M059J (cell line): Measurements from ENCODE around the gene DNAJC5. TPM values are rescaled to one million over a fixed set of nuclear protein-coding genes. Genes with fewer than 3 reads are reported as not detected.
"Not testable (repeated sequence)": the region's sequence is repeated elsewhere in the genome, so short reads cannot be mapped to it uniquely, and the experiment has no call there.

Experiments
- DNase-seq: peaks from one replicate; pipeline ENCODE4 v3.0.0-alpha.2; 2012; ENCODE audit warnings: low read depth
- total RNA-seq: library from RNA; depleted of rRNA; stranded (reverse); fragments of >200 nt; shearing (Covaris generic); gene quantifications from 2 replicates; pipeline ENCODE4 v1.2.3, GENCODE V29; 2014

DNAJC5 gene
- total RNA-seq, 1 experiment from 2014 or later = 68.7 TPM

DNA sequence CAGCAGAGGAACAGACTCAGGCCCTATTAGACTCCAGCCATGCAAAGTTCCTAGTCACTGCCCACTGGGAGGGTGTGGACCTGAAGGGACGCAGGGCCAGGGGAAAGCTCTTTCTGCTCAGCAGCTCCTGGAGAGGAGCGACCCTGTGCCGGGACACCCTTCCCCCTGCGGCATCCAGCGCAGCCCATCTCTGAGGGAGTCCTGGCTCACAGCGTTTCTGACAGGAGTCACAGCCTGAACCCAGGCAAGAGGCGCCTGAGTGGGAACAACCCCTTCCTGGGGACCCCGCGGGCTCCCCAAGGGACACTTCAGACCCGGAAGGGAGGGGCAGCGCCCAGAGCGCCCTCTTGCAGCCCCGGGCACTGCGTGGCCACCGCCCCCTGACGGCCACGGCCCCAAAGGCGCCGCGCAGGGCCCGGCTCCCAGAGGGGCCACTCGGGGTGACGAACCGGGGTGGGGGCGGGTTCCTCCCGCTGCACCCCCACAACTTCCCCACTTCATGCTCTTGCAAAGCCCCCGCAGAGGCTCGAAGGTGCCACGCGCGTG is 60.4 kb downstream of the DNAJC5 start:
- peak; percentile 50 for DNase-seq

DNA sequence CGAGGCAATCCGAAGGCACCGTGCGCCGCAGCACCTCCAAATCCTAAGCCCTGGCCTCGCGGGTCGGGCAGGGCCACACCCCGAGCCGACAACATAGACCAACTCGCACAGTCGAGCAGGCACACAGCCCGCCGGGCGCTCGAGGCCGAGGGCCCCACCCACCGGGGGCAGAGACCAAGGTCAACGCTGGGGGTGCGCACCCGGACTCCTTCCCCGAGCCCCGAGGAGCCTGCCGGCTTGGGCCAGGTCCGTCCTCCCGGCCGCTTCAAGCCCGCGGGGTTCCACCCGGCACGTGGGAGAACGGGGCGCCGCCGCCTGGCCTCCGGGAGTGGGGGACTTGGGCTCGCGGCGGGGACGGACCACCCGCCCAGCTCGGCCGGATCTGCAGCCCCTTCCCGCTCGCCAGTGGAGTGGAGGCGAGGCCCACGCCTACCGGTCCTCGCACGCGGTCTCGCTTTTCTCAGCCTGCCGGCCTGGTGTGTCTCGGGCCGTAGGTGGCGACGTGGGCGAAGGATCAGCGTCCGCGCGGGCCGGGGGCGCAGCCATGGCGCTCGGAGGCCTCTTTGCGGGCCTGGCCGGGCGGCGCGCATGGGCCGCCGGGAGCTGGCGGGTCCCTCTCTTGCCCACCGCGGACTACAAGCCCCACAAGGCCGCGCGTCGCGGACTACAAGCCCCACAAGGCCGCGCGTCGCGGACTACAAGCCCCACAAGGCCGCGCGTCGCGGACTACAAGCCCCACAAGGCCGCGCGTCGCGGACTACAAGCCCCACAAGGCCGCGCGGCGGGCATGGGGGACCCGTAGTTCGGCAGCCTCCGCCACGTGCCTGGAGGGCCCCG is 61.1 kb downstream of the DNAJC5 start, which contains the start of gene UCKL1:
TSS of gene UCKL1 (minus strand) at position 590 of the 837 bp plus-strand sequence. CDS start at position 546, 44 bp downstream.
- peak; percentile 89 for DNase-seq

DNA sequence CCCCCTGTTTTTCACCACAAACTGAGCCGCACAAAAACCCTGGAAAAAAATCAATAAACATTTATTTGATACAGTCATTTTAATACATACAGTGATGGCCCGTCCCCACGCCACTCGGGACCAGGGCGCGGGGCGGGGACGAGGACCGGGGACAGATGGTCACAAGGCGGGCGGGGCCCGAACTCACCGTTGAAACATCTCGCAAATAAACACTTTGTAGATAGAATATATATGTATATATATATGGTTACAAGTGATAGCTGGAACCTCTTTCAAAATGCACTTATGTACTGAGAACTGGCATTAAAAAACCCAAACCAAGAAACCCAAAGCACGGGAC is 61.7 kb downstream of the DNAJC5 start:
- DNase-seq = no peak

DNA sequence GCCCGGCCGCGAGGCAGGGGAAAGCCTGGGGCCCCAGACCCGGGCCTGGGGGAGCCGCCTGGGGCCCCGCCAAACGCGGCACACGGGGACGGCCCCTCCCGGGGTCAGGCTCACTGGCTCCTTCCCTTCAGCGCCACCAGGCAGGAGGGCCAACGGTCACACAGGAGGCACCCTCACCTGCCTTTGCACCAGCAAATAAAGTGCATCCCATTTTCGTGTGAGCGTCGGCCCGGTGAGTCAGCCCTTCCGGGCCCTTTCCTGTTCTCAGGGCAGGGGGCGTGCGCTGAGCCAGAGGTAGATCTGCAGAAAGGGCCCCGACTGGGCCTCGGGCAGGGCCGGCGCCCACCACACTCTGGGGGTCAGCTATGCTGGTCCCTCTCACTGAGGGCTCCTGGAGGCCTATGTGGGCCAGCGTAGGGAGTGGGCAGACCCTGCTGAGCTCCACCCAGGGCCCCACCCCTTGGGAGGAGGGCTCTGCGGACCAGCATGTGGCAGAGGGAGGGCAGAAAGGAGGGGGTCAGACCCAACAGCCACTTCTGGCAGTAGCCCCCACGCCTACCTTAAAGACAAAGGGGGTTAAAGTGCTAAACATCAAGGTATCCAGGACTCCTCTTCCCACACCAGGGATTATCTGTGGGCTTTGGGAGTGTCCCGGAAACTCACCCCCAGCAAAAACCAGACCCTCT is 62.2 kb downstream of the DNAJC5 start:
- DNase-seq = peak; percentile 73

DNA sequence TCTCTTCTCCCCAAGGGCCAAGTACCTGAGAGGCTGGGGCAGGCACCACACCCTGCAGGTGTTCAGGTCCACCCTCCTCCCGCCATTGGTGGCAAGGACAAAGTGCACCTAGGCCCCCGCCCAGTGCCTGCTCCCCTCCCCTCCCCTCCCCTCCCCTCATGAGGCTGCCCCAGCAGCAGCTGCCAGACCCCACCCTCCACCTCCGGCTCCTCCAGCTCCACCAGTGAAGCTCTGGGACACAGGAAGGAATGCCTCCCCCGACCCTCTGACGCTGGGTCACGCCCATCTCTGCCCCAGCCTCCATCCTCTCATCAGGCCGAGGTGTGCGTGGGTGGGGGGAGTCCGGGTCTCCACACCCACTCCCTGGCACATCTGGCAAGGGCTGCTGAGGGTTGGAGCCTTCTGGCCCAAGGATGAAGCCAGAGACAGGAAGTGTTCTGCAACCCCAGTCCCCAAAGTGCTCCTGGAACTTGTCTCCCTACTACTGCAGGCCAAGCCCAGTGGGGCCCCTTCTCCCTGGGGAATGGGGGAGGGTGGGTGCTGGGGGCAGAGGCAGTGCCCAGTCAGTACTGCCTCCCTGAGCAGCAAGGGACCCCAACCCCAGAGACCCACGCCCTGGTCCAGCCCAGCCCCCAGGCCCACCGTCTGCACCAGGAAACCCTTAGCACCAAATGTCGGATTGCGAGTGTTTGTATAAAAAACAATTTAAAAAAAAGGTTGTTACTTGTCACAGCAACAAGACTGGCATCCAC is 62.9 kb downstream of the DNAJC5 start:
- DNase-seq = no peak

DNA sequence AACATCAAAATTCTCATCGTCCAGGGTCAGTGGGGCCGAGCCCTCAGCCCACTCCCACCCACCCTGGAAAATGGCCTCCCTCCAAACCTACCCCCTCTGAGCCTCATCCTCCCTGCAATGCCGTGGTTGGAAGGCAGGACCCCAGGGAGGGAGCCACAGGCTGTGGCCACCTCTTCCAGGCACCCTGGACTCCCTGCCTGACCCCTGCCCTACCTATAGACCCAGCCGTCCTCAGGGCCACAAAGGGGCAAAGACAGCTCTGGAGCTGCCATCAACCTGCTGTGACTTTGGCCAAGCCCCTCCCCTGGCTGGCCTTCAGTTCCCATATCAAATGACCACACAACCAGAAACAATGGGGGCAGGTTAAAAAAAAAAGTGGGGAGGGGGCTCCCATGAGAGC is 63.5 kb downstream of the DNAJC5 start:
- DNase-seq = no peak

DNA sequence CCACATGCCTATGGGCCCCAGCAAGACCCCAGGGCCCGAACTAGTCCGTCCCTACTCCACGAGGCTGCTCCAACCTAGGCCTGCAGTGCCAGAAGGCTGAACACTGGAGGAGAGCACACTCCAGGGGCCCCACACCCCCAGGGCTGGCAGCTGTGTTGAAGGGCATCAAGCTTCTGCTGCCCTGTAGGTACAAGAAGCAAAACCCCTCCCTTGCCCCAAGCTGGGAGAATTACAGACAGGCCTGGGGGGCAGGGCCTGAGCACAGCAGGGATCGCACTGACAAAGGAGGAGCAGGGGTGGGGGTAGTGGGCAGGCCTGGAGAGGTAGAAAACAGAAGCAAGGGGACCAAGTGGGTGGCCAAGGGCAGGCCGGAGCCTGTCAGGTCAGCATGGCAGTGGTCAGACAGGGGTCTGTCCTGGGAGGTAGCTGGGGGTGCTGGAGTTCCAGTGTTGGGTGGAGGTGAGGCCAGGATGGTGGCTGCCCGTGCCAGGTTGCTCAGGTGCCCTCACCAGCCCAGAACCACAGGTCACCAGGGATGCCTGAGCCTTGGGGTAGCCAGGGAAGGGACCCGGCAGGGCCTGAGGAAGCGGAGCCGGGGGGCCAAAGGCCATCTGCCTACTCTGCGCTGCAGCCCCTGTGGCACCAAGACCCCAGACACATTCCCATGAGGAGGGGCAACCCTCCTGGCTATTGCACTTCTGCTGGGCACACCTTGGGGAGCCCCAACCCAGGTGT is 64.2 kb downstream of the DNAJC5 start:
- no peak for DNase-seq

DNA sequence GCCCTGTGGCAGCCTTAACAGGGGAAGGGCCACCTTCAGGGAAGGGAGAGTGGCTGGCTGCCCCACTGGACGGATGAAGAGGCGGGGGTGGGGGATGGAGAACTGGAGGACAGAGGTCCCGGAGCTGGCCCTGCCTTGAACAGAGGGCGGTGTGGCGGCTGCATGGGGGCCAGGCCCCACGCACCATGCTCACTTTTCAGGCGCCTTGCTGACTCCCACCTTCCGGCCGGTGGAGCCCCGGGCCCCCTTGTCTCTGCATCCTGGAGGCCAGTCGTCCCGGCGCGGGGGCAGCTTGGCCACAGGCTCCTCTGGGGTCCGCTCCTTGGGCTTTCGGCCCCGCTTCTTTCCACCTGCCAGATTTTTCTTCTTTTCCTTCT is 64.8 kb downstream of the DNAJC5 start:
- DNase-seq = no peak

DNA sequence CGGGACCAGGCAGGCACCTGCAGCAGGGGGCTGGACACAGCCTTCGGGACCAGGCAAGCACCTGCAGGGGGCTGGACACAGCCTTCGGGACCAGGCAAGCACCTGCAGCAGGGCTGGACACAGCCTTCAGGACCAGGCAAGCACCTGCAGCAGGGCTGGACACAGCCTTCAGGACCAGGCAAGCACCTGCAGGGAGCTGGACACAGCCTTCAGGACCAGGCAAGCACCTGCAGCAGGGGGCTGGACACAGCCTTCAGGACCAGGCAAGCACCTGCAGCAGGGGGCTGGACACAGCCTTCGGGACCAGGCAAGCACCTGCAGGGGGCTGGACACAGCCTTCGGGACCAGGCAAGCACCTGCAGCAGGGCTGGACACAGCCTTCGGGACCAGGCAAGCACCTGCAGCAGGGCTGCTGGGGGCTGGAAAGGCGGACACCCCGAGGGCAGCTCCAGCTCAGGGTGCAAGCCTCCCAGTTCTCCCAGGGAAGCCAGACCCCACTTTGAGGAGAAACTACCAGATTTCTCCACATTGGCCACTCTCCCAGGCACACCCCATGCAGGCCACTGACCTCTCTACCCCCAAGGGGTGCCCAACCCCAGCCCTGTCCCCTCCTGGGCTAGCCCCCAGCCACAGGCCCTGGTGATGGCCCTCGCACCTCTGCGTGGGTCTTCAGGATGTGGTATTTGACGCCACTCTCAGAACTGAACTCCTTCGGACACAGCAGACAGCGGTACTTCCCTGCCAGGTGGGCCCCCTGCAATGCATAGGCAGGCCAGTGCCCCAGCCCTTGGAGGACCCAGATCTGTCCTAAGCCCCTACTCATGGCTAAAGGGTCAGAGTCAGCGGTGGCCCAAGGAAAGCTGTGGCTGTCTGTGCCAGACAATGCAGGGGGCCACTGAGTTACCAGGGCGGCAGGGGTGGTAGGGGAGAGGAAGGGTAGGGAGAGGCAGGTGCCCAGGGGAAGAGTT is 66.0 kb downstream of the DNAJC5 start:
- not testable (repeated sequence) for DNase-seq

DNA sequence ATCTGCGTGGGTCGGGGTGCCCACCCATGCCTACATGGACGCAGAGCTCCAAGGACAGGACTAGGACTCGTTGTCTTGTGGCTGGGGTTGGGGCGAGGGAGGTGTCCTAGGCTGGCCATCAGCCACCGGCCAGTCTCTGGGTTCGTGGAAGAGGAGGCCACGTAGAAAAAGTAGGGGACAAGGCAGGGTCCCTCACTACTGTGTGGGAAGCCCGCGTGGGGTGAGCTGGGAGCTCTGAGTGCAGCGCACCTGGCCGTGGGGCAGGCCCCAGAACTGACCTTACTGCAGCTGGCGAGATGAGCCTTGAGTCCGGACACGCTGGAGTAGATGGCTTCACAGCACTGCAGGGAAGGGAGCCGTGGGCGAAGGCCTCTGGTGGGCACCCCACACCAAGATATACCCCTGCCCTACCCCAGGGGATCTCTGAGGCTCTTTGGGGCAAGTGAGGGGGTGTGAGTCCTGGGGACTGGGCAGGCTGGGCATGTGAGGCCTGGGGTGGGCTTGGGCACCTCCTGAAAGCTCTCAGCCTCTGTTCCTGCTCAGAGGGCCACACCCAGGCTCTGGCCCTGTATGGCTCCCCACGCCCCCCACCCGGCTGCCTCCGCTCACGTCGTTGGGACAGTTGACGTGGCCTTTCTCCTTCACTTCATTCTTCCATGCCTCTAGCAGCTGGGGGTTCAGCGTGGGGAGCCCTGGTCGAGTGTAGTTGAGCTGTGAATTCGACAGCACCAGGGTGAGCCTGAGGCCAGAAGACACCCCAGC is 66.9 kb downstream of the DNAJC5 start:
- DNase-seq = no peak

DNA sequence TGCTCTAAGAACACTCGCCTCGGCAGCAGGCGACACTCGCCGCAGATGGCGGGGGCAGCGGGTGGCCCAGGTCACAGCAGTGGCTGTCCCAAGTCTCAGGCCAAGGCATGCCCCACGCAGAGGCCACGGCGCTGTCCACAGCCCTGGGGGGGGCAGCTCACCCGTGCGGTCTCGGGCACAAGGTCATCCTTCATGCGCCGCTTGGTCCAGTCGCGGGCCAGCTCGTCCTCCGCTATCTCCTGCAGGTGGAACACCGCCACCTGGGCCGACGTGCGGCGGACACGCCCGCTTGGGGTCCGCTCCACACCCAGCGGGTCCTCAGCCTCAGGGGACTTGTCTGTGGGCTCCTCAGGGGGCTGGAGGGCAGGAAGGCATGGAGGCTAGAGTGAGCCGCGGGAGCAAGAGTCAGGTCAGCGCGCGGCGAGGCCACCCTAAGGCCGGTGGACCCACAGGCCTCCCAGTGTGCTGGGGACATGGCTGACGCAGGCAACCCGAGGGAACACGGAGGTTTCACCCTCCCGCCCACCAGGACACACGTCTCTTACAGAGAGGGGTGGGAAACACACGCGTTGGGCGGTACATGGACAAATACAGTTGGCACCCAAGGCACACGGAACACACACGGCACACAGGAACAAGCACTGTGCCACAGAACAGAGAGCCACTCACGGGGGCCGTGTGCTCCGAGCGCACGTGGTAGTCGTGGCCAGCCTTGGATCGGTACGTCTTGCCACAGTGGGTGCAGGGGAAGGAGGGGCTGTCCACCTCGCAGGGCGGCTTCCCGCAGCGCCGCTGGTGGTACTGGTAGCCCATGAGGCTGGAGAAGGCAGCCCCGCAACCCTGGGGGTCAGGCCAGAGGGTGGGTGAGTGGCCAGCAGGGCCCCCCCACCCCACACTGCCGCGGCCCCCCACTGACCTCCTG is 67.8 kb downstream of the DNAJC5 start:
- no peak for DNase-seq

DNA sequence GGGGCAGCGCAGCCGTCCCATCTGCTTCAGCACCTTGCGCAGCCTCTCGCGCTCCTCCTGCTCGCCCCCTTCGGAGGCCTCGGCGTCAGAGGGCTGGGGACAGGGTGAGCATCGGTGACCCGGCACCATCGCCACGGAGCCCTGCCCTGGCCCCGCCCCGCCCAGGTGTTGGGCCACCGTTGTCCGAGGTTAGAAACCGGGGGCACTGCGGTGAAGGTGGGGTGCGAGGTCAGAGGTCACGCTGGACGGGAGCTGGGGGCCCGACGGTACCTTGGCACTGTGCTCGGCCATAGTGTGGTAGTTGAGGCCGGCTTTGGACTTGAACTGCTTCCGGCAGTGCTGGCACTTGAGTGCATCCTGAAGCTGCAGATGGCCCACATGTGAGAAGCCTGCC is 68.4 kb downstream of the DNAJC5 start:
- no peak for DNase-seq

DNA sequence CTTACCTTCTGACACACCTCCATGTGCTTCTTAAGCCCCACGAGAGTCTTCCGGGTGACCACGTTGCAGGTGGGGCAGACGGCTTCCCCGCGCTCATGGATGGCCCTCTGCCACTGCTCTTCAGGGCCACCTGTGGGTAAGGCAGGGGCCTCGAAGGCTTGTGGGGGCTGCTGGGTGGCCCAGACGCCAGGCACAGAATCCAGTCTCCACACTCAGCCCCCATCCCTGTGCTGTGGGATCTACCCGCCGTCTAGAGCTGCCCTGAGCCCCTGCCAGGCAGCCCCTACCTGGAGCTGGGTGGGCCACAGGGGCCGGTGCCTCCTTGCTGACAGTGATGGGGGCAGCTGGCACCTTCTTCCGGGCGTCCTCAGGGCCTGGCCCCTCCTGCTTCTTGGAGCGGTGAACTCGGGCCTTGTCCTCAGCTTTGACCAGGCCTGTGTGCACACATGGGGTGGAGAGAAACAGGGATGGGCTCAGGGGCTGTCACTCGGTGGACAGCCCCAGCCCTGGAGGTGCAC is 68.9 kb downstream of the DNAJC5 start:
- DNase-seq = no peak

DNA sequence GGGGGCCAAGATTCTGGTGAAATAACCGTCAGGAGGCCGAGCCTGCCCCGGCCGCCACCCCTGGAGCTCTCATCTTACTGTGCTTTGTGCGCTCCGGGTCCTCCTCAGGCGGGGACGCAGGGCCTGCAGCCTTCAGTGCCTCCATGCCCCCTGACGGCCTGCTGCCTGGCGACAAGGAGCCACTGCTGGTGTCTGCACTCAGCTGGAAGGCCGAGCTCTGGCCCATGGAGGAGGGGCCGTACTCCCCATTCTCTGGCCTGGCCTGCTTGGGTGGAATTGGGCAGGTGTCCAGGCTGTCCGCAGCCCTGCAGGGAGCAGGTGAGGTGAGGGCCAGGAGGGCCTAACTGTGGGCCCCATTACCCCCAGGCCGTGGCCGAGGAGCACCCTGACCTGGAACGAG is 69.5 kb downstream of the DNAJC5 start:
- DNase-seq = no peak

DNA sequence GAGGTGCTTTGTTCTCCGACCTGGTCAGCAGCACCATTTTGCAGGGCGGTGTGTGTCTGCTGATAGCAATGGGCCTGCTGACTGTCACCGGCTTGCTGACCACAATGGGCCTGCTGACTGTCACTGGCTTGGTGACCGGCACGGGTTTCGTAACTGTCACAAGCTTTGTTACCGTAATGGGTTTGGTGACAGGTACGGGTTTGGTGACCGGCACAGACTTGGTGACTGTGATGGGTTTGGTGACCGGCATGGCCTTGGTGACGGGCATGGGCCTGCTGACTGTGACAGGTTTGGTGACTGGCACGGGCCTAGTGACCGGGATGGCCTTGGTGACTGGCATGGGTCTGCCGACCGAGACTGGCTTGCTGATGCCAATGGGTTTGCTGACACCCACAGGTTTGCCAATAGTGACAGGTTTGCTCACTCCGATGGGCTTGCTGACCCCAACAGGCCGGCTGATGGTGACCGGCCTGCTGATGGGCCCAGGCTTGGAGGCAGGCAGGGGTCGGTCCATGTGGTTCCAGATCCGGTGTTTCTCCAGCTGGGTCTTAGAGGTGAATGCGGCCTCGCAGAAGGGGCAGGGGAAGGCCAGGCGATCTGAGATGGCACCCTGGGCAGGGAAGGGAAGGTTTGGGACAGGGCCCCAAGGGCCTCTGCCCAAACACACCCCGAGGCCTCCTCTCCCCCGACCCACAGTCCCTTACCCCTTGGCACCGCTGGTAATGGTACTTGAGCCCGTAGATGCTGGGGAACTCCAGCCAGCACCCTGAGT is 71.4 kb downstream of the DNAJC5 start:
- no peak for DNase-seq

DNA sequence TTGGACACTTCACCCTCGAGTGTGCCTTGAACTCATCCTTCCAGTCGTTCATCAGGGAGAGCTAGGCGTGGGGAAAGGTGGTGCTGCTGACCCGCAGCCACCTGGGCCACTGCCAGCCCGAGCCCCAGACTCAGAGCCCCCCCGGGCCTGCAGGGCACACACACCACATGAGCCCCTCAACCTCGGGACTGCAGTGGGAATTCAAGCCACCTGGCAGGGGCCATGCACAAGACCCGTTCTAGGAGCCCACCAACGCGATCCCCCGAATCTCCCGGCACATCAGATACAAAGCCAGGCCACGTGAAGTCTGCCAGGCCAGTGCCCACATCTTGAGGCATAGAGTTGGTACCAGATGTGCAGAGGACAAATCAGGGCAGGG is 72.0 kb downstream of the DNAJC5 start:
- DNase-seq = no peak

DNA sequence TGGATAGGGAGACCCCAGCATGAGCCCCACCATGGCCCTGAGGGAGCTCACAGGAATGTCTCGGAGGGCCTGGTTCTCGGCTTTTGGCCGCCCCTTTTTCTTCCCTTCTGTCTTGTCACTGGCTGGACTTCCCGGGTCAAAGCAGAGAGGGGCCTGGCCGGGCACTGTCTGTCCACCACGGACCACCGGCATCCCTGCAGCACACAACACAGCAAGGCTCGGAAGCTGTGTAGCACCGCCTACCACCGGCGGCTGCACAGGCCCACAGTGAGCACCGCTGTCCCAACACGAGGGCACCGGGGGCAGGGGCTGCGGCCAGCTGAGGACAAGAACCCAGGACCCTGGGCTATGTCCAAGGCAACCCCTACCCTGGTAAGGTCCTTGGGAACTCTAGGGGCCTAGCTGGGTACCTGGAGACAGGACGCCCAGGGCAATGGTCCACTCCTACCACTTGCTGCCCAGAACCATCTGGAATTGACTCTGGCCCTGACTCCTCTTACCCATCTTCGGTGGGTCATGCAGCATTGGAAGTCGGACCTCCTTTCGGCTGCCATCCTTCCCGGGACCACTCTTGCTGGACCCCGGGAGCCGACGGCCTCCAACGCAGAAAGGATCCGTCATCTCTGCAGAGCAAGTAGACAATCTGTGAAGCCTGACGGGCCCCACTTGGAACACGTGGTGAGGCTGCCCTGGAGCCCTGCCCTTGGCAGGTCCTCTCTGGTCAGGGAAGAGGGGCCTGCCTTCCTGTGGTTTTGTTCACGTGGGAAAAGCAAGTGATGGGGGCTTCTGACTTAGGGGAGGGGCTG is 72.6 kb downstream of the DNAJC5 start:
- DNase-seq = no peak
